Lower leg skin (tissue), 3 donors: ENCODE results near the gene CSGALNACT2.

Experiments used
- CTCF ChIP-seq, 3 donors: fragments of 450-650 bp; IDR thresholded peaks; one replicate each; pipeline ENCODE4 v1.5.1; 2016; ENCODE audit warnings: antibody characterized with exemption in 3 of 3, mild to moderate bottlenecking in 3 of 3, moderate library complexity in 2 of 3
- POLR2A ChIP-seq, 2 donors: fragments of 450-650 bp; IDR thresholded peaks; one replicate each; pipeline ENCODE4 v1.6.1; 2016 to 2017; ENCODE audit warnings: antibody characterized with exemption in 2 of 2, mild to moderate bottlenecking in 1 of 2, moderate library complexity in 1 of 2

GRCh38 chr10:43166880-43167497 is 28.7 kb downstream of the CSGALNACT2 start:
- TF ChIP-seq CTCF (IDR thresholded peaks at IDR 0.05) = no peak
- no peak for TF ChIP-seq POLR2A (IDR thresholded peaks at IDR 0.05)
